ENCODE measurements around the gene FAM229B.
"Not testable (repeated sequence)": the region's sequence is repeated elsewhere in the genome, so short reads cannot be mapped to it uniquely, and the experiment has no call there.

Gene FAM229B

DNA sequence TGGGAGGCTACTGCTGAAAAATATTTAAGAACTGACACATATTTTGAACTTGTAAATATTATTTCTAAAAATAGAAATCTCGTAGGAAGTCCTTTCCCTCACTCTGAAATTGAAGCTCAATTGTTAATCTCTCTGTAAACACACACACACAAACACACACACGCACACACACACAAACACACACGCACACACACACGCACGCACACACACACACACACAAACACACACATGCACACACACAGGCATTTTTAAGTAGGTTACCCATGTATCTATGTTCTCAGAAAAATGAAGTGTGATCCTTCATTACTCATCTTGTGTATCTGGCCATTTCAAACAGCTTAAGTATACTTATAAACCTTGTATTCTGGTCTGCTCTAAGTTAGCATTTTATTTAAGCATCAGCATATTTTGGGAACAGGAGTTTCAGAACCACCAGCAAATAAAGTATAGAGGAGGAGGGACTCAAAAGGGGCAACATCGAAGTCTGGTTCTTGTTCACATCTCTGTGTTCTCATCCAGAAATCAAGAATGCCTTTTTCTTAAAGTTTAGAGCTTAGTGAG, 21.9 kb upstream of the FAM229B start:
- DNase-seq (ENCODE audit: low read depth), result no peak

DNA sequence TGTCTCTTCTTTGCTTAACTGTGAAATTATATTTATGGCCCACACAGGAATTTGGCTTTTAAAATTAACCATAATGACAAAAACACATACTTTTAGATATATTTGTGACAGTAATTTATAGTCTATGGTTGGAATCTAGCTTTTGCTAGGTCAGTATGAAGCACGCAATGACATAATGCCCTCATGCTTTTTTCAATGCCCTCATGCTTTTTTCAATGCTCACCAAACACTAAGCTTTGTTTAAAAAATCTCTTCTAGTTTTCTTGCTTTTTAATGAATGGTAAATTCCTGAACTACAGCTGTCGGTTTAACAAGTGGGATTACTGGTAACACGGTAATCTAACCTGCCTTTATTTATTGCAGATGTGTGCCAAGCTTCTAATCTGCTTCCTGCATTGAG, 20.8 kb upstream of the FAM229B start:
- DNase-seq (ENCODE audit: low read depth), result no peak

DNA sequence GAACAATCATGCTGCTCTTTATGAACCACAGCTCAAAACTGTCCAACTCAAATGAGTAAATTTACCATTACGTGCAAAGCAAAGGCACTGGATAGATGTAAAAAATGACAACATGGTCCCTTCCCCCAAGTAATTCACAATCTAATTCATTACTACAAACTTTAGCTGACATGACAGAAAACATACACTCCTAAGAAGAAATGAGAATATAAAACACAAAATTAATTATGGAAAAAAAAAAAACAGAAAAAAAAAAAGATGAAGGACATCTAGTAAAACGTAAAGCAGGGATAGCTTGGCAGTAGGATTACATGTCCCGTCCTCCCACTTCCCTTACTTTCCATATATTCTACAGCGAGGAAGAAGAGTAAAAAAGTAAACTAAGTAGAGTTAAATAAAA, 5.8 kb upstream of the FAM229B start:
- no peak for DNase-seq (ENCODE audit: low read depth)

DNA sequence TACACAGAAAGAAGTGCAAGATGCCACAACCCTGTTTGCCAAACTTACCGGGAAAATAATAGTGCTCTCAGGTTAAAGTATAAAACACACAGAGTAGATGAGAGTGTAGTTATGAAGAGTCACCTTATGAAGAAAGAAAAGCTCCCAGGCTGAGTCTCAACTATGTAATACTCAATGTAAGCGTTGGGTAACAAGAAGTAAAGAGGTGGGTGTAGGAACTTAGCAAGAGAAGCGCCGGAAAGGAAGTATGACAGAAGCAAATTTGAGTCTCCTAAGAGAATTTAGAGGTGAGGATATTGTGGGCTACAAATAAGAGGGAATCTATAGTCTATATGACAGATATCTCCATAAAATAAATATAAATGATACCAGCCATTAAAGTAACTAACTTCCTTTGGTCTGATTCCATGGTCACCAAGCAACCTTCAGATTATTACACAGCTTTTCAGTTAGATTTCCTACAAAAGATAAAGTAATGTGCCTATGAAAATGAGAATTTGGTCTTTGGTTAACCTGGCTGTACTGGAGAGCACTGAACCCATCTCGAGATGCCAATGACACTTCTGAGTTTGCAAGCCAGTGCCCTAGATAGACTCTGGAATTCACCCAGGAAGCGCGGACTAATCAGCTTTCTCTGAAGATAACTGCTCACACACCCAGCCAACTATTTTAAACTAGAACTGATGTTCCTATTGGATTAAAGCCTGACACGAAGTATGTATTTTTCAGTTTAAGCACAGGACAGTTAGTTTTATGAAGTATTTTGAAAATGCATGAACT, 1.9 kb upstream of the FAM229B start:
- no peak for DNase-seq (ENCODE audit: low read depth)

DNA sequence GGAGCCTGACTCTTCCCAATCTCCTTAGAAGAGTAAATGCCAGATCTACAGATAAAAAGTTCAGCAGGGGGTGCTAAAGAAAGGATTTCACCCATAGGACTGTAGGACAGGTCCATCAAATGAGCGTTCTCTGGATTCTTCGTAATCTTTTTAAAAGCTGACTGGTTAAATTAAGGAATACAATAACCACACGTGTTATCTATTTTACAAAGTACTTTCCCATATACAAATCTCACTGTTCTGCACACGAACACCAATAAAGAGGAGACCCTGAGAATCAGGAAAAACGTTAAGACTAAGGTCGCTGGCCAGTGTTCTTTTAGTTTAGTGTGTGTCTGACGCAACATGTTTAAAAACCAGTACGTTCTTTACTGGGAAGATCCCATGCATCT, 651 bp upstream of the FAM229B start:
- DNase-seq (ENCODE audit: low read depth), result no peak

DNA sequence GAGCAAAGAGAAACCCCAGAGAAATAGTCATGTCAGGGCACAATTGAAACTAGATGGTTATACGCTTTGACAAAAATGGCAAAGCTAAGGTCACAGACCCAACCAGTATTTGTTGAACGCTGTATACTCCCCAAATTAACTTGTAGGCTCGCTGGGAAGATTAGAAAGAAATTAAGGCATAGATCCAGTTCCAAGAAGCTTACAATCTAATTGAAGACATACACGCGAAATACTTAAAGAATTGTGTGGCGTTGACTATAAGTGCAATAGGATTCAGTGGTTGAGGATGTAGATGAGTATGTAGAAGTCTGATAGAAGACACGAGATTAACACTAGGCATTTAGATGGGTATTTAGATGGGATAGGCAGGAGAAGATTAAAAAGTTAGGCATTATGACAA, 525 bp downstream of the FAM229B start:
- DNase-seq (ENCODE audit: low read depth), result no peak

DNA sequence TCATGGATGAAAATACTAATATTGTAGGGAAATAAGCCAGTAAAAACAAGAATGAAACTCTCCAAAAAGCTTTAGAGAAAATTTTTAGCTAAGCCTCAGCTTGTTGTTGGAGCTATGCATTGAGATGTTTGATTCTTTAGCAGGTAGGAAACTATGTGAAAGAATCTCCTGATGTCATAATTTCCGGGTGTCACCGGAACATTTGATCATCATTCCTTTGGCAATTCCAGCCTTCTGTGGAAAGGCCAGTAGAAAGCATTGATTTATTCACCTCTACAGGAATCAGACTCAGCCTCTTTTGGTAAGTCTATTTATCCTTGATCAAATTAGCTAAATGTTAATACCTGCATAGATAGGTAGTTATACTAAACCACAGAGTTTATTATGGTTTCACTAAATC, 9.5 kb downstream of the FAM229B start:
- DNase-seq (ENCODE audit: low read depth), result no peak

DNA sequence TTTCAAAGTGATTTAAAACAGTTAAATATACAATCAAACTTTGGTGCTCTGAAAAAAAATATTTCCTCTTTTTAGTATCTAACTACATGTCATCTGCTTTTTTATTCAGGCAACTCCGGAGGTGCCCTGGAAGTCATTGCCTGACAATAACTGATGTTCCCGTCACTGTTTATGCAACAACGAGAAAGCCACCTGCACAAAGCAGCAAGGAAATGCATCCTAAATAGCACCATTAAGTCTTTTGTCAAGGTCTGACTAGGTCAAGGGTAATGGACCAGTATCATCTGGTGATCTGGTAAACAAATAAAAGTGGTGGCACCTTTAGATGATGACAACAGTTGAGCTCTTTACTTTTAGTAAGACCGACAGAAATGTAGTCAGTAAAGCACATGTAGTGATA, 13.2 kb downstream of the FAM229B start:
- DNase-seq (ENCODE audit: low read depth), result no peak

DNA sequence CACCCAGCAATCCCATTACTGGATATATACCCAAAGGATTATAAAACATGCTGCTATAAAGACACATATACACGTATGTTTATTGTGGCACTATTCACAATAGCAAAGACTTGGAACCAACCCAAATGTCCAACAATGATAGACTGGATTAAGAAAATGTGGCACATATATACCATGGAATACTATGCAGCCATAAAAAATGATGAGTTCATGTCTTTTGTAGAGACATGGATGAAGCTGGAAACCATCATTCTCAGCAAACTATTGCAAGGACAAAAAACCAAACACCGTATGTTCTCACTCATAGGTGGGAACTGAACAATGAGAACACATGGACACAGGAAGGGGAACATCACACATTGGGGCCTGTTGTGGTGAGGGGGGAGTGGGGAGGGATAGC, 18.6 kb downstream of the FAM229B start:
- DNase-seq (ENCODE audit: low read depth), result not testable (repeated sequence)

DNA sequence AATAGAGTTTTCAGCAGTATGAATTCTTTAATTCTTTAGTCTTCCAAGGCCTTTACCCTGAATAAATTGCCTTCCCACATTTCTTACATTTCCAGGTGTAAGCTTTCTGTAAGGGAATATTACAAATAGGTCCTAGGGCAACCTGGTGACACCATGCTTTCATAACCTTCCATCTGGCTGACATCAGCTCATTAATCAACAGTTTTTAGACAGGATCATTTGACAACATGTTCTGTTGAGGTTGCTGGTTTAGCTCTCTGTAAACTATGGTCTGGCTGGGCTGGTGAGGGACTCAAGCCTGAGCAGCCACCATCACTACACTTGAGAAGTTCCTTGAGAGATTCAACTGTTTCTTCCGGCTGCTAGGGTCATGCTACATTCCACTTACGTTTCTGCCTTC, 19.2 kb downstream of the FAM229B start:
- DNase-seq (ENCODE audit: low read depth), result no peak

DNA sequence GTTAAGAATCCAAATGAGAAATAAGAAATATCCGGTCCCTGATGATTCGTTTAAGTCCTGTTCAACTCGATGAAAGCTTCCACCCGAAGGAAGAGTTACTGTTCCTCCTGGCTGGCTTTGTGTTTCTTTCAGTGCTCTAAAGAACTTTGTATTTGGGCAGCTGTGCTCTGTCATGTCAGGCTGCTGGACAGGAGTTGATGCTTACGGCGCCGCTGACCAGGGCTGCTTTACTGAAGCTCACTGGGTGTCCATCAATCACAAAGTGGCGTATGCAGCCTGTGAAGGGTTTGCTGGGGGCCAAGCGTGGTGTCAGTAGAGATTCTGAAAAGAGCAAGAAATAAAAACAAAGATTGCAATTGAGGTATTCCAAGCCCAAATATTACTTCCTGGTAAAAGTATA, 21.9 kb downstream of the FAM229B start:
- DNase-seq (ENCODE audit: low read depth), result no peak

DNA sequence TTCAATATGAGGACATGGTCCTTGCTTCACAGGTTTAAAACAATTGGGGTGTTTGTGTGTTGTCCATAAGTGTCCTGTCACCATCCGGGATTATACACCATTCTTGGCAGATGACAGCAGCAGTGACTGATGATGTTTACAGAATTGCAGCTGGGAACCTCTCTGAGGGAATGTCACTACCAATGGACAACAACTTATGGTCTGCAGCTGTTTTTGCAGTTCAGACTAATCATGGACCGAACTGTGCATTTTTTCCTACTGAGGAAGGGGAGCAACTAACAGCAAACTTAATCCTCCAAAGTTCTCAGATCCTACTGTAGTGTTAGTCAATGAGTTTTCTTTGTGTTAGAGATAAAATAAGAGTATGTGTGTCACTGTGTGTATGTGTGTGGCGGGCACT, 26.0 kb downstream of the FAM229B start:
- no peak for DNase-seq (ENCODE audit: low read depth)

DNA sequence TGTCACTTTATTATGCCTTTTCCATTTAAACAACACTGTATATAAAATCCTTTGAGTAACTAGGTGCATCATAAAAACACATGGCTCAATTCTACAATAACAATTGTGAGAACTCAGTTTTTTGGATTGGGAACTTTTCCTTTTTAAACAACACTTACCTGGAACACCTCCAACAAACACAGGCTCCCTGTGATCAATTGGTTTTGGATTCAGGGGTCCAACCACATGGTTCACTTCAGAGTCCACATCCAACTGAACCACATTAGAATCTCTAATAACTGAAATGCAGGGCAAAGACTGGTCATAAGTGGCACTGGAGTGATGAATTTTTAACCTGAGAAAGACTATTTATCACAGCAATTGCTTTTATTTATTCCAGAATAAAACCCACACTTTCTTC, 26.5 kb downstream of the FAM229B start:
- DNase-seq (ENCODE audit: low read depth), result no peak

DNA sequence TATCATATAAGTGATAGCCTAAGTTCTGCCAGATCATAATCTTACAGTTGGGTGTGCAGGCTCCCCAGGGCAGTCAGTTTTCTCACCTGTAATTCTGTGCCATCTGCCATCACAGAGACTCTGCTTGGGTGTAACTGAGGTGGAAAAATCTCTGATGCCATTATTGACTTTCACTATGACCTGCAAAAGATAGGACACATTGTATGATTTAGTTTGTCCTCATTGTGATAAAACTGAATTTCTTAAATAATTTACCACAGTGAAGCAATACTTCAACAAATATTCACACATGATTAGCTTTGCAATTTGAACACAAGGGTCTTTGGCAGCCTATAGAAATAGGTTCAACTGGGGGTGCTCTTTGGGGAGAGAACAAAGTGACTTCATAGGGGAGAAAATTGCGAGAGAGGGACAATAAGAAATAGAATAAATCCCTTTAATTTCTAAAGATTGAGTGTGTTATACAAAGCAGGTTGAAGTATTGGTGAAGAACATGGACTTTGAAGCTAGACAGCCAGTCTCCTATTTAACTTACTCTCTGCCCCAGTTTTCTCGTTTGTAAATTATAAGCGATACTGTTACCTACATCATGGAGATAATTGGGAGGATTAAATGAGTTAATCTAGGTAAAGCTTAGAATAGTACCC, 27.3 kb downstream of the FAM229B start:
- DNase-seq (ENCODE audit: low read depth), result no peak

DNA sequence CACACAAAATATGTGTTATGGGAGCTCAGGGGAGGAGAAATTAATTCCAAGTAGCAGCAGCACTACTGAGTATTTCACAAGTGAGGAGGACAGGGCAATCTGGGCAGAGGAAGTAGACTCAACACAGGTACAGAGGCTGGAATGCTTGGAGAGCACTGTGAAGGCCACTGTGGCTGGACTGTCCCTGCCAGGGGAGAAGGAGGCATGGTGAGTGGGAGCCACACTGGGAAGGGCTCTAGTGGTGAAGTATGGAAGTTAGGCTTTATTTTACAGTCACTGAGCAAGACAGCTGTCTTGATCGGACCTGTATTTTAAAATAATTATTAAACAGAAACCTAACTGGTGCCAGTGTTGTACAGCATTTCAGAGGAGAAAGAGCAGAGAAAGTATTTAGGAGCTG, 28.8 kb downstream of the FAM229B start:
- DNase-seq (ENCODE audit: low read depth), result no peak

DNA sequence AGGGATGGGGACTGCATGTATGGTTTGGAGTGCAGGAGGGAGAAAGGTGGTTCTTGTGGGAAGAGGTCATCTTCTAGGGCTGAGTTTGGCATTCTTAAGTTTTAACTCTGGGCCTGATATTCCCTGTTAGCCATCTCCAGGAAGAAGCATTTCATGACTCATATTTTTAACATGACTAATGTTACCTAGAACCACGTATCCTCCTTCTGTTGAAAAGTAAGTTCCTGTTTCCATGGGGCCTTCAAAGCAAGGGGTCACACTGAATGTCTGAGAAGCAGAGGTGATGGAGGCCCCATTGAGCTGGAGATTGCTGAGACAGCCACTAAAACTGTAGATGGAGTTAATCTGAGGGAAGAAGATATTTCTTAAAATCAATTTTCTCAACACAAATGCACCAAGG, 30.2 kb downstream of the FAM229B start:
- DNase-seq (ENCODE audit: low read depth), result no peak

DNA sequence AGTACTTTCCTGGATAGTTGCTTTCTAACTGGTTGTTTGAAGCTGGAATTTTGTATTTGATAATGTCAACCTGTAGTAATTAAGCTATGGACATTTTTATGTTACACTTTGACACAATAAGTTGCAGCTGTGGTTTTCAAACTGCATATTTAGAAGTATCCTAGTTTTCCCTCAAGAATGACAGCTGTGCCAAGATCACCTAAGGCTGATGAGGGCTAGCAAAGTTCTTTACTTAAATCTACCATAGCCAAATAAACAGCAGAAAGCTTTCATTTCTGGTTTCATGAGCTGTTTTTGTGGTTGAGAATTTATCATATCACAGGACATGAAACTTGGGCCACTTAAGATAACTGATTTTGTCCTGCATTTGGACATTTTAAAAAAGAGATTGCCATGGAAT, 30.6 kb downstream of the FAM229B start:
- DNase-seq (ENCODE audit: low read depth), result no peak

DNA sequence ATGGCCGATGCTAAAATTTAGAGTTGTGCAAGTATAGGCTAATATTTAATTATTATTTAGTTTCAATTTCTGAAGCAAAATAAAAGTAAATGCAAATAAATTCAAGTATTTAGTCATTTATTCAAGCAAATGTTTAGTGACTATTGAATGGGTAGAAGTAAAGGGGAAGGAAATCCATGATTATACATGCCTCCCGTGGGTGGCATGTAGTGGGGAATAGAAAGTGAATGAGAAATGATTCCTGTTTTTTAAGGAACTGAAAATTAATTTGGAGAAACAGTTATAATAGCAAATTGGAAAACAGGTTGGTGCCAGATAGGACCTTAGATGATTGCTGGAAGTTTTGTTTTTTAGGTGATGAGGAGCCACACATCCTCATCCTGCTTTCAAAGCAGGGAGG, 35.4 kb downstream of the FAM229B start:
- no peak for DNase-seq (ENCODE audit: low read depth)

DNA sequence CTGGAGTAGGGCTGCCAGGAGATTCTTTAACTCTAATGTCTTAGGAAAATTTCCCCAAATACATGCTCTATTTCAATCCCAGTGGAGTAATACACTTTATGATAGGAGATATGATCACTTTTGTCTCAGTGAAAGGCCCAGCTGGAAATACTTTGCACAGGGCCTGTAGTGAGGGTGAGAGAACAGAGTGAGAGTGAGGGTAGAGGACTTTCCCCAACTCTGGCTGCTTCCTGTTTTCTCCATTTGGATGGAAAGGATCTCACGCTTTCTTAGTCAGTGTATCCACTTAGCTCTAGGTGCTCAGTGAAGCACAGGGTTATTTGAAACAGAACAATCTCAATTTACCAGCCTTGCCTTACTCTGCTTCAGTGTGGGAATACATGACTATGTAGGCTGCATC, 36.6 kb downstream of the FAM229B start:
- DNase-seq (ENCODE audit: low read depth), result no peak

DNA sequence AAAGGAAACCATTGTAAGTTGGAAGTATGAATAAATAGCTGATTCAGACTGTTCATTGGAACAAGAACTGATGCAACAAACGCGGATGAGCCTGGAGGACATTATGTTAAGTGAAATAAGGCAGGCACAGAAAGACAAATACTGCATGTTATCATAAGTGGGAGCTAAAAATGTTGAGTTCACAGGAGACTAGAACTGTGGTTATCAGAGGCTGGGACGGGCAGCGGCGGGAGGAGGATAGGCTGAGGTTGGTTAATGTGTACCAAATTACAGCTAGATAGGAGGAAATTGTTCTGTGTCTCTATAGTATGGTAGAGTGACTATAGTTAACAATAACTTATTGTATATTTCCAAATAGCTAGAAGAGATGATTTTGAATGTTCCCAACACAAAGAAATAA, 40.8 kb downstream of the FAM229B start:
- no peak for DNase-seq (ENCODE audit: low read depth)

DNA sequence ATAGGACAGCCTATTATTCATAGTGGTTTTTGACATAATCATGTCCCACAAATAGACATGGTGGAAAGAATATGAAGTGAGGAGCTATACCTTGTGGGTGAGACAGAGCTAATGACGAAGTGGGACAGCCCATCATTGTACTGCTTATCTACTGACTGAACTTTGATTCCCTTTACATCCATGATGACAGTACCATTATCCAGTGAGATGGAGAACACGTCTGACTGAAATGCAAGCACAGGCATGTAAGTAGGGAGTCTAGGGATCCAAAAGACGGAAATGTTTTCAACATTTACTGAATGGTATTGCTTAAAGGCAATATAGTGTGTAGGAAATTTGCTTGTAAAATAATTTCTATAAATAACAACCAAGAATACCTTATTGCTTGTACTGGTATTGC, 43.5 kb downstream of the FAM229B start:
- no peak for DNase-seq (ENCODE audit: low read depth)

DNA sequence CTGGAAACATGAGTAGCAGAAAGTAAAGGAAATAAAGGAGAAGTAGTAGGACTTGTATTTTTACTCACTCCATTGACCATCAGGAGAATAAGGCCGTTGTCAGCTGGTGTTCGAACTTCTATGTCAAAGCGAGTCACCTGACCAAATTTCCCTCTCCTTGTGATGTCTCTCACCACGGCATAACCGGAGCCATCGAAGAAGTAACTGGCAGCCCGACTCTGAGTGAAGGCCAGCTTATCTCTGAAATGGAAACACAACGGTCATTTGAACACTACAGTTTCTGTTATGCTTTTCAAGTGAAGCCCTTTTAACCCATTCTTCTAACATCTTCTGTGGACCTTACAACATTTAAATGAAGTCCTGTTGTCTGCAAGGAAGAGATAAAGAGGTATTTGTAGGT, 51.7 kb downstream of the FAM229B start:
- no peak for DNase-seq (ENCODE audit: low read depth)

DNA sequence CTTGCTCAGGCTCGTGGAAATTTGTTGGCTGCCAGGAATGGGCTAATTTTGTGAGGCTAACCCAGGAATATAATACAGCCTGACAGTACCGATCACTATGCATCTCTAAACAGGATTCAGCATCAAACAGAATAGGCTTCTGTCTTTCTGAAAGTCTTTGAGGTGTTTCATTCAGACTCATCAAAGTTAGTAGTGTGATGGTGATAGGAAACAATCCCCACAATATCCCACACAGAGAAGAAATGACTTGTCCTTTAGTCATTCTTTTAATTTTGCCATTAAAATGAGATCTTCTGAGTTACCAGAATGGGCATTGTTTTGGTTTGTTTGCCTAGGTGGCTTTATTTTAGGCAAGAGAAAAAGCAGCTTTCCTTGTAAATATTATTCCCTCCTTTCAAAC, 54.3 kb downstream of the FAM229B start:
- no peak for DNase-seq (ENCODE audit: low read depth)
